Cardiac fibroblast (primary cell): ENCODE measurements around the gene CLEC20A.

ENCODE experiments used
- DNase-seq, 2 donors: peaks; one replicate each; pipeline versions ENCODE4 v3.0.0 to v3.0.0-alpha.2; 2010; ENCODE audit warnings: low read depth in 2 of 2
- H3K4me3 ChIP-seq, 2 donors: replicated peaks in 1 of 2; 1 replicate in 1 of 2; 2 replicates in 1 of 2; pipeline ENCODE4 v1.5.1; 2011; ENCODE audit warnings: low read depth in 2 of 2, low read length in 2 of 2, mild to moderate bottlenecking in 2 of 2, moderate library complexity in 1 of 2
- TF ChIP-seq, protein P1 (sequence below): IDR thresholded peaks from one replicate; pipeline ENCODE4 v1.5.1; 2011; ENCODE audit warnings: low read depth, mild to moderate bottlenecking, low read length, inconsistent platforms

The CLEC20A gene

DNA sequence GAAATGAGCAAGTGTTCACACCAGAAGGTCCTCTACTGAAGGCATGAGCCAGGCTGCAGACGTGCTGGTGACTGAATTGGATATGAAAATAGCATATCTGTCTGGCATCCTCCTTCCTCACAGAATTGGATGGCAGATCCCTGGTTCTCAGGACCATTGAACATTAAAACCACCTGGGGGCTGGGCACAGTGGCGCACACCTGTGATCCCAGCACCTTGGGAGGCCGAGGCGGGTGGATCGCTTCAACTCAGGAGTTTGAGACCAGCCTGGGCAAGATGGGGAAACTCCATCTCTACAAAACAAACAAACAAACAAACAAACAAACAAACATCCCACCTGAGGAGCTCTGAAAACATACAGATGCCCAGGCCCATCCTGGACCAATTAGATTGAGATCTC lies 39.6 kb upstream of the CLEC20A start:
- no peak overlapping the region for H3K4me3 ChIP-seq
- DNase-seq: no peak
- TF ChIP-seq, protein P1, sequence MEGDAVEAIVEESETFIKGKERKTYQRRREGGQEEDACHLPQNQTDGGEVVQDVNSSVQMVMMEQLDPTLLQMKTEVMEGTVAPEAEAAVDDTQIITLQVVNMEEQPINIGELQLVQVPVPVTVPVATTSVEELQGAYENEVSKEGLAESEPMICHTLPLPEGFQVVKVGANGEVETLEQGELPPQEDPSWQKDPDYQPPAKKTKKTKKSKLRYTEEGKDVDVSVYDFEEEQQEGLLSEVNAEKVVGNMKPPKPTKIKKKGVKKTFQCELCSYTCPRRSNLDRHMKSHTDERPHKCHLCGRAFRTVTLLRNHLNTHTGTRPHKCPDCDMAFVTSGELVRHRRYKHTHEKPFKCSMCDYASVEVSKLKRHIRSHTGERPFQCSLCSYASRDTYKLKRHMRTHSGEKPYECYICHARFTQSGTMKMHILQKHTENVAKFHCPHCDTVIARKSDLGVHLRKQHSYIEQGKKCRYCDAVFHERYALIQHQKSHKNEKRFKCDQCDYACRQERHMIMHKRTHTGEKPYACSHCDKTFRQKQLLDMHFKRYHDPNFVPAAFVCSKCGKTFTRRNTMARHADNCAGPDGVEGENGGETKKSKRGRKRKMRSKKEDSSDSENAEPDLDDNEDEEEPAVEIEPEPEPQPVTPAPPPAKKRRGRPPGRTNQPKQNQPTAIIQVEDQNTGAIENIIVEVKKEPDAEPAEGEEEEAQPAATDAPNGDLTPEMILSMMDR: no peak

DNA sequence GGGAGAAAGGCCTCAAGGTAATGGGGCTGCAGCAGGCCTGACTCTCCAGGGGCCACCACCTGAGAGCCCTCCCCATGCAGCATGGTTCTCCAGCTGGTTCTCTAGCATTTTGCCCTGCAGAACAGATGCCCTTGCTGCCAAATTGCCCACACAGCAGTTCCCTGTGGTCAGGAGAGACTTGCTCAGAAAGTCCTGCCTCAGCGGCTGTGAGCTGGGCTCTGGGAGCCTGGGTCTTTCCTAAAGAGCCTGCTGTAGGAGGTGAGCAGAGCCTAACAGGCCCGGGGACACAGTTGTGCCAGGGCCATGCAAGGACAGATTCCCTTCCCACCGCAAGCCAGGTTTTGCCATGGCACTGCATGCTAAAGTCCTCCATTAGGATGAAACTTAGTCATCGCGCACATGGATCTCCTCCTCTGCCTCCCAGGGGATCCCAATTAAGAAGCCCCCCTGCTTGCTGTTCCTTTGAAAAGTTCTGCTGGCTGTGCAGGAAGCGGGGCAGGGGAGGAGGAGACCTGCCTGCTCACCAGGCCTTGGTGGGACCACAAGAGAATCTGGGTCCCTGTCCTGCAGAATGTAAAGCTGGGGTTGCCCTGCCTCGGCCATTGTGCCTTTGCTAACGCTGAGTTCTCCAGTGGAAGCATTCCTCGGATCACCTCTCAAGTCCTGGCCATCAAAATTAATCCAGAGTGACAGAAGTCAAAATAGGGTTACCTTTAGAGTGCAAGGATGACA lies 37.5 kb upstream of the CLEC20A start:
- H3K4me3 ChIP-seq: no peak overlapping the region
- TF ChIP-seq, protein P1: no peak
- DNase-seq: no peak

DNA sequence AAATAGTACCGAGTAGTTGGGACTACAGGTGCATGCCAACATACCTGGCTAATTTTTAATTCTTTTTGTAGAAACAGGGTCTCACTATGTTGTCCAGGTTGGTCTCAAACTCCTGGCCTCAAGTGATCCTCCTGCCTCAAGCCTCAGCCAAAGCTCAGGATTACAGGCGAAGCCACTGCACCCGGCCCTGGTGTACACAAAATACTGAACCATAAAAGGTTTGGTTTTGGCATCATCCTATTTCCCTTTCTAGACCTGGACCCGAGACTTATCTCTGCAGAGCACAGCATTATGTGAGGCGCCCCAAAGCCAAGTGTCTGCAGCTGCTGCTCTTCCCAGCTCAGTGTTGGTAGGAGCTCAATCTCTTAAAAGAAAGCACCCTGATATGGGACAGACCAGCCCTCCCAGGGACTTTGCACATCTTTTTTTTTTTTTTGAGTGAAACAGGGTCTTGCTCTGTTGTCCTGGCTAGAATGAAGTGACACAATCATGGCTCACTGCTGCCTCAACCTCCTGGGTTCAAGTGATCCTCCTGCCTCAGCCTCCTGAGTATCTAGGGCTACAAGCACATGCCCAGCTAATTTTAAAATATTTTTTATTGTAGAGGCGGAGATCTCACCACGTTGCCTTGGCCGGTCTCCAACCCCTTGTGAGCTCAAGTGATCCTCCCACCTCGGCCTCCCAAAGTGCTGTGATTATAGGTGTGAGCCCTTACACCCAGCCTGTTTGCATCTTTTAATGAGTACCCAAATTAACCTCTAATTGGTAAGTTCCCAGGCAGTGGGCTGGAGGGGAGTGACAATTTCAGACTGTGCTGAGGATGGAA lies 36.6 kb upstream of the CLEC20A start:
- TF ChIP-seq, protein P1: no peak
- DNase-seq: no peak
- no peak overlapping the region for H3K4me3 ChIP-seq

DNA sequence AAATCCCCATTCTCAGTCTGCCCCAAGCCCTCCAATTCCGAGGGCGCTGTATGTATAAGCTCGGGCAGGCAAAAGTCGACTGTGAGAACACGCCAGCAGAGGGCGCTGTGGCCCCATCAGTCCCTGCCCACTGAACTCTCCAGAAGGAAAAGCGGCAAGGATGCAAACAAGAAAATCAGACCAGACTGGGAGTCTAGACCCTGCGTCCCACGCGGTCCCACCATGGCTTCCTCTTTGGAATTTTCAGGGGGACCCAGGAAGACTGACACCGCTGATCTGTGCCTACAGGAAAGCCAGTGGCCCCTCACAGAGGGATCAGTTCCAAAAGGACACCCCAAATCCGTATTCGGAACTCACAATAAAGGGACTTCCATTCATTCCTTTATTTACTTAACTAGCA lies 35.6 kb upstream of the CLEC20A start:
- no peak overlapping the region for H3K4me3 ChIP-seq
- TF ChIP-seq, protein P1: peak; percentile 91
- peak; percentile 87 for DNase-seq

DNA sequence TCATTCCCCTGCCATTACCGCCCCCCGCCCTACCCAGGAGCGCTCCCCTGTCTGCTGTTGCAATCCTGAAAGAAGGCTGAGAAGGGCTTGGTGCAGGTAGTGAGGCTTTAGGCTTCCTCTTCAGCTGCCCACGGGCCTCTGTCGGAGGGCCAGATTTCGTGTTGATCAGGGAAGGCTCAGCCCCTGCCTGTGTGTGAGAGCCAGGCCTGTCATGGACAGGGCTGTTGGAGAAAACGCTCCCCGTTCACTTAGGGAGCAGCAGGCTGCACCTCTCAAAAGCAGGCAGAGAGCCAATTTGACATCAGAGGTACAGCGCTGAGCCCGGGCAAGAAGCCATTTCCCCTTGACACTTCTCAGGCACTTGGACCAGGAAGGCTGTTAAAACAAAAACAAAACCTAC lies 35.1 kb upstream of the CLEC20A start:
- TF ChIP-seq, protein P1: no peak
- DNase-seq: no peak
- H3K4me3 ChIP-seq: no peak overlapping the region

DNA sequence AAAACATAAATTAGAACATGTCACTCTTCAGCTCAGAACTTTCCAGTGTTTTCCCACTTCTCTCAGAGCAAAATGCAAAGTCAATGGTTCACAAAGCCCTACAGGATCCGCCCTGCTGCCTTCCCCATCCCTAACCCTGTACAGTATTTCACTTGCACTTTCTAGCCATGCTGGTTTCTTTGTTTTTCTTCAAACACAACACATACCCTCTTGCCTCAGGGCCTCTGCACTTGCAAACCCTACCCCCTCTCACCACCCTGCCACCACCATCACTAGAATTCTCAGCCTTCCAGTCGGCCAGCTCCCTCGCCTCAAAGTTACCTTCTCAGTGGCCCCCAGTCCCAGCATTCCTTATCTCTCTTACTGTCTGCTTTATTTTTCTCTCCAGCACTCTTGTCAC lies 33.7 kb upstream of the CLEC20A start:
- TF ChIP-seq, protein P1: no peak
- DNase-seq: no peak

More for the DNA sequence above, 33.7 kb upstream of the CLEC20A start:
- H3K4me3 ChIP-seq: no peak overlapping the region
